ENCODE measurements around the gene PTCH1. TPM values are rescaled to one million over a fixed set of nuclear protein-coding genes. Genes with fewer than 3 reads are reported as not detected.

Gene PTCH1
- total and polyA plus RNA-seq, 8 donors: 5.4 to 22.6 (median 14.7) TPM

DNA sequence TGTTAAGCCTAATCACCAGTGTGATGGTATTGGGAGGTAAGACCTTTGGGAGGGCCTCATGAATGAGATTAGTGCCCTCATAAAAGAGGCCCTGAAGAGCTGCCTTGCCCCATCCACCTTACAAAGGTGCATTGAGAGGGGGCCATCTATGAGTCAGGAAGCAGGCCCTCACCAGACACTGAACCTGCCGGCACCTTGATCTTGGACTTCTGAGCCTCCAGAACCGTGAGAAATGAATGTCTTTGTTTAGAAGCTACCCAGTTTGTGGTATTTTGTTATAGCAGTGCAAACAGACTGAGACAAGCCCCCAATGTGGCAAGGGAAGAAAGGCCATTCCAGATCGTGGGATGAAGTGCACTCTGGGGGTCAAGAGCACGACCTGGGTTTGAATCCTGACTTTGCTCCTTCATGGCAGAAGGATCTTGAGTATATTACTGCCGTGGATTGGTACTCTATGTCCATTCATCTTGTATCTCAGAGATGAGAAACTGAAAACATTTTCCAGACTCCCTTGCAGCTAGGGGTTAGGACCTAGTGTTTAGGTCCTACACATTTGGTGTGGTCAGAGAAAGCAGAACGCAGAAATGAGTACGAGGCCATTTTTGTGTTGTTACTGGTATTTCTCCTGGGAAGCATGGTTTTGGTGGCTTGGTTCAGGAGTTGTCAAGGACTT, 86.7 kb downstream of the PTCH1 start:
- Histone ChIP-seq H3K9me3 (no peaks in the 10 kb centered on the region), H3K4me3 (no peak overlapping the region), H3K27me3 (no peaks in the 10 kb centered on the region), H3K36me3 (no peaks in the 10 kb centered on the region), H3K4me1 (peaks cover 0 to 4% (median 0%) of the 10 kb centered on the region in 3 donors), H3K27ac (no peak overlapping the region)
- no peak for TF ChIP-seq CTCF (IDR thresholded peaks at IDR 0.05)
- WGBS, 2 donors: 80 to 89% methylated on average over 7 of the region's 7 CpGs
- DNase-seq (no peak), ATAC-seq (no peak), FAIRE-seq (no peak)
- intact Hi-C loops (cut with DNase I): no loop called here

DNA sequence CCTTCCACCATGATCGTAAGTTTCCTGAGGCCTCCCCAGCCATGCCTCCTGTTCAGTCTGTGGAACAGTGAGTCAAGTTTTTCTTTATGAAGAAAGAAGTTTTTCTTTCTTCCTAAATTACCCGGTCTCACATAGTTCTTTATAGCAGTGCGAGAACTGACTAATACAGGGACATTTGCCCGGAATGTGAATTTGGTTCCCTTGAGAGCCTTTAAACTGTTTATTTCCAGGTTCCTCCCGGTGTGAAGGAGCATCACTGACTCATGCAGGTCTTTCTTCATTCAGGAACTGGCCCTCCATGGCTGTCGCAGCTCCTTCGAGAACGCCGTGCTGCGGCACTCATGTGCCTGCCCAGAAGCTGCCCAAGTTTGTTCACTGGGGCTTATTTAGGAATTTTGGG, 87.7 kb downstream of the PTCH1 start:
- DNase-seq (no peak), ATAC-seq (no peak), FAIRE-seq (no peak)
- H3K27ac ChIP-seq: no peak overlapping the region
- H3K4me1 ChIP-seq: peaks cover 0 to 4% (median 0%) of the 10 kb centered on the region in 3 donors
- H3K27me3 ChIP-seq: no peaks in the 10 kb centered on the region
- intact Hi-C loops (cut with DNase I): no loop called here
- no peaks in the 10 kb centered on the region for H3K9me3 ChIP-seq
- H3K36me3 ChIP-seq: no peaks in the 10 kb centered on the region
- no peak overlapping the region for H3K4me3 ChIP-seq
- no peak for TF ChIP-seq CTCF (IDR thresholded peaks at IDR 0.05)
- 88 to 92% methylated on average over 10 of the region's 10 CpGs for WGBS, 2 donors

- 7 to 8% methylated on average over 11 of the region's 11 CpGs for WGBS, 2 donors
- peak in 5 of 6 donors; percentile 26 to 69 (median 44) for DNase-seq
Observed at GRCh38 chr9:95425910-95426551, 90.7 kb downstream of the PTCH1 start.

DNA sequence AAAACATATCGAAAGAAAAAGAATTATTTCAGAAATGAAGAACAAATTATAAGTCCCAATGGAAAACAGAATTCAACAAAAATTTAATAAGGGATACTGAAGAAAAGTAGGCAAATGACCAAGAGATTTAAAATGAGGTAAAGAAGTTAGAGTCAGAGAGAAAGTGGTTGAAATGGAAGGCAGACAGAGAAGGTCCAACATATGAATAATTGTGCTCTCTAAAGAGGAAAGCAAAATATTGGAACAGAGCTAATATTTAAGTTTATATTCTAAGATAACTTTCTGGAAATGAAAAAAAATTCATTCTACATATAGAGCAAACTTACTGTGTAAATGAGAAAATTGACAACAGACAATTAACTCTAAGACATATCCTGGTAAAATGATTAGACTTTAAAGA, 94.1 kb downstream of the PTCH1 start:
- FAIRE-seq: no peak
- no peak for ATAC-seq
- Histone ChIP-seq H3K9me3 (no peaks in the 10 kb centered on the region), H3K27me3 (no peaks in the 10 kb centered on the region), H3K36me3 (no peaks in the 10 kb centered on the region), H3K4me3 (no peak overlapping the region), H3K27ac (no peak overlapping the region), H3K4me1 (peaks cover 0 to 4% (median 0%) of the 10 kb centered on the region in 3 donors)
- WGBS, 2 donors: 99 to 100% methylated on average over 1 of the region's 1 CpG
- TF ChIP-seq CTCF (IDR thresholded peaks at IDR 0.05): no peak
- no peak for DNase-seq
- intact Hi-C loops (cut with DNase I): no loop called here

More at GRCh38 chr9:95425910-95426551, 90.7 kb downstream of the PTCH1 start:
- Histone ChIP-seq H3K27me3 (no peaks in the 10 kb centered on the region), H3K4me3 (peak overlapping the region; percentile 23 to 57 (median 33)), H3K9me3 (no peaks in the 10 kb centered on the region), H3K36me3 (no peaks in the 10 kb centered on the region), H3K4me1 (peaks cover 0 to 4% (median 0%) of the 10 kb centered on the region in 3 donors), H3K27ac (peak overlapping the region; percentile 70 to 91 (median 82))
- FAIRE-seq: no peak
- TF ChIP-seq CTCF (IDR thresholded peaks at IDR 0.05): no peak
- ATAC-seq: peak; percentile 39 to 69 (median 54)
- intact Hi-C loops (cut with DNase I): no loop called here

DNA sequence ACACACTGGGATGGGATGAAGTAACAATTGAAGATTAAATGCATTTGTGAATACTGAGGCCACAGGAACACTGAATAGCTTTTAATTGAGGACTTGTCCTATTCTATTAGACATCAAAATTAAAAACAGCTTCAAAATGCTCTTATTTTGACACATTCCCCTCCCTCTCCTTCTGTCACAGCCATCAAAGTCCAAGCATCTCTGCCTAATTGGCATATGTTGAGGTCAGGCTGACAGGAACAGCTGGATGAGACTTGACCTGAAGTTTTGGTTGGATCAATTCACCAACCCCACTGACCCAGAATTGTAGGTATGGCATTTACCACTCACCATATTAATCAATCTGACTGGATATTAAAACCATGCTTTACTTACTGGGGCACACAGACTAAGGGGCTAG, 96.3 kb downstream of the PTCH1 start:
- no peak for DNase-seq
- ATAC-seq: no peak
- Histone ChIP-seq H3K27ac (no peak overlapping the region), H3K4me1 (peaks cover 0 to under 1% (median 0%) of the 10 kb centered on the region in 3 donors), H3K36me3 (no peaks in the 10 kb centered on the region), H3K4me3 (no peak overlapping the region), H3K27me3 (no peaks in the 10 kb centered on the region), H3K9me3 (no peaks in the 10 kb centered on the region)
- TF ChIP-seq CTCF (IDR thresholded peaks at IDR 0.05): no peak
- no peak for FAIRE-seq
- intact Hi-C loops (cut with DNase I): no loop called here

All from pancreas (tissue), 10 donors.